Panc1 (cell line): Measurements from ENCODE around the gene GPRIN1.

Experiments used
- CTCF ChIP-seq: fragments of 450-650 bp; IDR thresholded peaks from 2 replicates; pipeline ENCODE4 v1.5.1; 2017; ENCODE audit warnings: mild to moderate bottlenecking
- POLR2AphosphoS5 ChIP-seq: IDR thresholded peaks from 2 replicates; pipeline ENCODE4 v1.6.1; 2012; ENCODE audit warnings: mild to moderate bottlenecking, low read depth, low read length, moderate library complexity
- REST ChIP-seq, 2 experiments: IDR thresholded peaks; 2 replicates each; pipeline ENCODE4 v1.6.1; 2011 to 2012; ENCODE audit warnings: low read depth in 2 of 2, control low read depth in 1 of 2, low read length in 1 of 2, mild to moderate bottlenecking in 1 of 2, moderate library complexity in 1 of 2; ENCODE audit not compliant: insufficient read depth in 1 of 2
- TCF7L2 ChIP-seq: IDR thresholded peaks from 2 replicates; pipeline ENCODE4 v1.6.1; 2011; ENCODE audit warnings: mild to moderate bottlenecking, low read depth, low read length, inconsistent platforms

GRCh38 chr5:176646049-176646706 lies 36.2 kb upstream of the GPRIN1 start:
- TF ChIP-seq CTCF: no peak
- no peak for TF ChIP-seq POLR2AphosphoS5
- TF ChIP-seq TCF7L2: no peak
- no peak for TF ChIP-seq REST (IDR thresholded peaks at IDR 0.05; ENCODE audit: insufficient read depth in 1 of 2, low read depth in 2 of 2, low read length in 1 of 2)
